ENCODE results near the gene PDE4D.

DNA sequence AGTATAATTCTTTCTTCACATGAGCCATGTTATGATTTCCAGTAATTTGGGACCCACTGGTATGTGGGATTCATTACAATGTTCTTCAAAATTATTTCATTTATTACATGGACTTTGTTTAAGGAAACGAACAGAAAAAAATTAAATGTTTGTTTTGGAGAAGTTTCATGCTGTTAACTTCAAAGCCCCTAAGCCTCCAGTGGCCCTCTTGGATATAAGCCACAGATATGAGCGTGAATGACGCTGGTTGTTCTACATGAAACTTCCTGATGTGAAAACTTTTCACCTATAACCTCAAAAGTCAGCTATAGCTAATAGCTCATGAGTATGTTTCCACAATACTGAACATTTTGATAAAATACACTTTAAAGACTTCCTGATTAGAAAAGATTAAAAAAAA is 334.2 kb downstream of the PDE4D start:
- TF ChIP-seq BHLHE40 (IDR thresholded peaks at IDR 0.05; ENCODE audit: low read depth, low read length) = no peak
- TF ChIP-seq, protein P1, sequence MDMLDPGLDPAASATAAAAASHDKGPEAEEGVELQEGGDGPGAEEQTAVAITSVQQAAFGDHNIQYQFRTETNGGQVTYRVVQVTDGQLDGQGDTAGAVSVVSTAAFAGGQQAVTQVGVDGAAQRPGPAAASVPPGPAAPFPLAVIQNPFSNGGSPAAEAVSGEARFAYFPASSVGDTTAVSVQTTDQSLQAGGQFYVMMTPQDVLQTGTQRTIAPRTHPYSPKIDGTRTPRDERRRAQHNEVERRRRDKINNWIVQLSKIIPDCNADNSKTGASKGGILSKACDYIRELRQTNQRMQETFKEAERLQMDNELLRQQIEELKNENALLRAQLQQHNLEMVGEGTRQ (IDR thresholded peaks at IDR 0.05; ENCODE audit: low read depth, low read length) = no peak
- TF ChIP-seq POLR2A (IDR thresholded peaks at IDR 0.05; ENCODE audit: low read depth, low read length) = no peak
- TF ChIP-seq, protein P2, sequence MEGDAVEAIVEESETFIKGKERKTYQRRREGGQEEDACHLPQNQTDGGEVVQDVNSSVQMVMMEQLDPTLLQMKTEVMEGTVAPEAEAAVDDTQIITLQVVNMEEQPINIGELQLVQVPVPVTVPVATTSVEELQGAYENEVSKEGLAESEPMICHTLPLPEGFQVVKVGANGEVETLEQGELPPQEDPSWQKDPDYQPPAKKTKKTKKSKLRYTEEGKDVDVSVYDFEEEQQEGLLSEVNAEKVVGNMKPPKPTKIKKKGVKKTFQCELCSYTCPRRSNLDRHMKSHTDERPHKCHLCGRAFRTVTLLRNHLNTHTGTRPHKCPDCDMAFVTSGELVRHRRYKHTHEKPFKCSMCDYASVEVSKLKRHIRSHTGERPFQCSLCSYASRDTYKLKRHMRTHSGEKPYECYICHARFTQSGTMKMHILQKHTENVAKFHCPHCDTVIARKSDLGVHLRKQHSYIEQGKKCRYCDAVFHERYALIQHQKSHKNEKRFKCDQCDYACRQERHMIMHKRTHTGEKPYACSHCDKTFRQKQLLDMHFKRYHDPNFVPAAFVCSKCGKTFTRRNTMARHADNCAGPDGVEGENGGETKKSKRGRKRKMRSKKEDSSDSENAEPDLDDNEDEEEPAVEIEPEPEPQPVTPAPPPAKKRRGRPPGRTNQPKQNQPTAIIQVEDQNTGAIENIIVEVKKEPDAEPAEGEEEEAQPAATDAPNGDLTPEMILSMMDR (conservative IDR thresholded peaks at IDR 0.05; ENCODE audit: low read depth, low read length) = no peak
- TF ChIP-seq RAD21 (IDR thresholded peaks at IDR 0.05; ENCODE audit: low read length) = no peak
- no peak for TF ChIP-seq CHD1 (IDR thresholded peaks at IDR 0.05; ENCODE audit: low read depth, low read length)
- no peak for TF ChIP-seq MXI1 (IDR thresholded peaks at IDR 0.05; ENCODE audit: borderline replicate concordance, low read depth, low read length)
- no peak for TF ChIP-seq MAZ (IDR thresholded peaks at IDR 0.05; ENCODE audit: borderline replicate concordance, low read depth, low read length)
- TF ChIP-seq RFX5 (IDR thresholded peaks at IDR 0.05; ENCODE audit: low read depth, low read length) = no peak
- TF ChIP-seq SMC3 (IDR thresholded peaks at IDR 0.05; ENCODE audit: low read depth, low read length) = no peak

Measured in IMR-90 (cell line).